GM18520 (cell line): ENCODE results near the gene PPP4R4.

ENCODE experiments used
- ATAC-seq: cut with Tn5 transposase; IDR thresholded peaks from one replicate; pipeline ENCODE4 v1.9.1; 2021; ENCODE audit not compliant: unreplicated experiment

The PPP4R4 gene

GRCh38 chr14:94305620-94306019 is 131.5 kb downstream of the PPP4R4 start:
- no peak for ATAC-seq

GRCh38 chr14:94306047-94306978 is 132.2 kb downstream of the PPP4R4 start:
- no peak for ATAC-seq

GRCh38 chr14:94307410-94307992 is 133.4 kb downstream of the PPP4R4 start:
- no peak for ATAC-seq

GRCh38 chr14:94309721-94310120 is 135.6 kb downstream of the PPP4R4 start:
- no peak for ATAC-seq

- ATAC-seq: no peak
Observed at GRCh38 chr14:94310248-94310647, 136.1 kb downstream of the PPP4R4 start.

- no peak for ATAC-seq
Observed at GRCh38 chr14:94312481-94313246, 138.5 kb downstream of the PPP4R4 start.

GRCh38 chr14:94313991-94314655 is 140.0 kb downstream of the PPP4R4 start:
- ATAC-seq: no peak

- ATAC-seq: no peak
Observed at GRCh38 chr14:94314890-94315289, 140.8 kb downstream of the PPP4R4 start.

GRCh38 chr14:94316692-94317091 is 142.6 kb downstream of the PPP4R4 start:
- ATAC-seq: no peak

- no peak for ATAC-seq
Observed at GRCh38 chr14:94317259-94317658, 143.1 kb downstream of the PPP4R4 start.

- no peak for ATAC-seq
Observed at GRCh38 chr14:94320243-94320642, 146.1 kb downstream of the PPP4R4 start.

- ATAC-seq: no peak
Observed at GRCh38 chr14:94321421-94322271, 147.5 kb downstream of the PPP4R4 start.

- no peak for ATAC-seq
Observed at GRCh38 chr14:94322648-94323570, 148.8 kb downstream of the PPP4R4 start, which contains the start of gene SERPINA6. TSS of gene SERPINA6 (minus strand) at chr14:94323336. CDS start at chr14:94314648, 8,688 bp downstream.

- ATAC-seq: no peak
Observed at GRCh38 chr14:94328196-94328595, 154.1 kb downstream of the PPP4R4 start.
